HG03103 (cell line): ENCODE data around the gene TNFRSF14.

Source experiments
- ATAC-seq: cut with Tn5 transposase; IDR thresholded peaks from one replicate; pipeline ENCODE4 v1.9.1; 2021; ENCODE audit warnings: low read depth; ENCODE audit not compliant: unreplicated experiment

The TNFRSF14 gene

DNA sequence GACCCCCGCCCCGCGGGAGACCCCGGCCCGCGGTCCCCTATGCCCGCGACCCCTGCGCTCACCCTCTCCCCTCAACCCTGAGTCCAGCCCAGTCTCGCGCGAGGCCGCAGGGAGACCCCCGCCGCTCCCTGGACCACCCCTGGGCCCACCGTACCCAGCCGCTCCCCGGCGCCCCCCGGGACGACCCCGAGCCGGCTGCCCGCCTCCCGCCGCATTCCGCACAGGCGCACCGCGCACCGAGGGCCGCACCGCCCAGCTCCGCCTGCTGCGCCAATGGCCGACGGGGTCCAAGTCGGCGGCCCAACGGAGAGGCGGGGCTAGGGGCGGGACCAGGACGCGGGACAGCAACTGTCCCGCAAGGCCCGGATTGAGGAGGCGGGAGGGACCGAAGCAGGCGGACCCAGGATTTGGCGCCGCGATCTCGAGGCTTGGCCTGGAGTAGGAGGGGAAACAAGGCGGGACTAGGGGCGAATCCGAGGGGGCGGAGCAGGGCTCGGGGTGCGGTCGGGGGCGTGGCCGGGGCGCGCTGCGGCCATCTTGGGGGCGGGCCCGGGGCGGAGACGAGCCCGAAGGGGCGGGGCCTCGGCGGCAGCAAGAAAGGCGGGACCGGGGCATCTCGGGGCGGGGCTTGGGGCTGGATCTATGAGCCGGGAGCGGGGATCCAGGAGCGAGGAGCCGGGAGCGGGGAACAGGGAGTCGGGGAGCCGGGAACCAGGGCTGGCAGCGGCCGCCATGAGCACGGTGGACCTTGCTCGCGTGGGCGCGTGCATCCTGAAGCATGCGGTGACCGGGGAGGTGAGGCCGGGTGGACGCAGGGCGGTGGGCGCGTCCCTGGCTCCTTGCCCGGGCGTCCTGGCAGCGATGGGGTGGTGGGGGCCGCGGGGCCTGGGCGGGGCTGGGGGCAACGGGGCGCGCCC is 30.2 kb downstream of the TNFRSF14 start, which contains the start of gene PRXL2B:
TSS of gene PRXL2B (plus strand) at position 624 of the 917 bp plus-strand sequence. CDS start at position 733, 109 bp downstream.
- ATAC-seq: peak; percentile 56

DNA sequence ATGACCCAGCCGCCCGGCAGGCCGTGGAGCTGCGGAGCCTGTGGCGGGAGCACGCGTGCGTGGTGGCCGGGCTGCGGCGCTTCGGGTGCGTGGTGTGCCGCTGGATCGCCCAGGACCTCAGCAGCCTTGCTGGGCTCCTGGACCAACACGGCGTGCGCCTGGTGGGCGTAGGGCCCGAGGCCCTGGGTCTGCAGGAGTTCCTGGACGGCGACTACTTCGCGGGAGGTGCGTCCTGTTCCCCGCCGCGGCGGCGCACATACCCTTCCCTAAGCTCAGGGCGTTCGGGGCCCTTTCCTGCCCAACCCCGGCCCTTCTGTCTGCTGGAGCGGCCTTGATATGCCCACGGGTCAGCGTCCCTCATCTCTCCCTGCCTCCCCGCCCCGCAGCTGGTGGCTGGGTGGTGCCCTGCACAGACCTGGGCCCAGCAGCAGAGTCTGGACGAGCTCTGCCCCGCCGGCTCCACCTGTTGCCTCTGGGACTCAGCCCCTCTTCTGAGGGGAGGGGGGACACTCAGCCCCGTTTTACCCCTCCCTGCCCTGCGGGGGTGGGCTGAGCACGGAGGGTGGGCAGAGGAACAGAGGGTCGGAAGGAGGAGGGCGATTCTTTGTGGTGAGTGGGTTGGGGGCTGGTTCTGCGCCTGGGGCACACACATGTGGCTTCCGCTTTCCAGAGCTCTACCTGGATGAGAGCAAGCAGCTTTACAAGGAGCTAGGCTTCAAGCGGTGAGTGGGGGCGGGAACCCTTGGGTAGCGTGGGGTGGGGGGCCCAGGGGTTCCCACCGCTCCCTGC is 31.1 kb downstream of the TNFRSF14 start:
- ATAC-seq: peak; percentile 1

DNA sequence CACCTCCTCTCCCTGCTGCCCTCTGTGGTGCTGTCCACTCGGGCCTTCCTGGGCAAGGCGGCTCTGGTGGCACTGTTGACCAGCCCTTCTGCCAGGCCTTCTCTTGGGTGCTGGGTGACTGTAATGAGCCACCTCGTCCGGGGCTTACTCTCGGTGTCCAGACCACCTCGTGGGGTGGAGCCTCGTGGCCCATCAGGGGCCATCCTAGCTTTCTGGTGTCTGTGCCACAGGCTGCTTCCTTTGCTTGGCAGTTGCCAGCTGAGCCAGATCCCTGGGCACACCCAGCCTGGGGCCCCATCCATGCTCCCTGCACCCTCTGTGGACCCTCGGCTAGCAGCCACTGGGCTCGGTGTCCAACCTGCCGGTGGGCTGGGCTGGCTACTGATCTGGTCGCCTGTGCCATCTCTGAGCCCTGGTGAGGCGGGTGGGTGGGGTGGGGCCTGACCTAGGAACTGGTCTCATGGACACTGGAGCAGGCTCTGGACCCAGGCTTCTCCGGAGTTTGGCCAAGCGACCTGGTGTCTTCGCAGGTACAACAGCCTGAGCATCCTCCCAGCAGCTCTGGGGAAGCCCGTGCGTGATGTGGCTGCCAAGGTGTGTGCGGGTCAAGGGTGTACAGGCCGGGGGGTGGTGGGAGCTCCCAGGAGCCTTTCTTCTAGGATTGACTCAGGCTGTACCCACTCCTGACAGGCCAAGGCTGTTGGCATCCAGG is 31.8 kb downstream of the TNFRSF14 start:
- no peak for ATAC-seq

DNA sequence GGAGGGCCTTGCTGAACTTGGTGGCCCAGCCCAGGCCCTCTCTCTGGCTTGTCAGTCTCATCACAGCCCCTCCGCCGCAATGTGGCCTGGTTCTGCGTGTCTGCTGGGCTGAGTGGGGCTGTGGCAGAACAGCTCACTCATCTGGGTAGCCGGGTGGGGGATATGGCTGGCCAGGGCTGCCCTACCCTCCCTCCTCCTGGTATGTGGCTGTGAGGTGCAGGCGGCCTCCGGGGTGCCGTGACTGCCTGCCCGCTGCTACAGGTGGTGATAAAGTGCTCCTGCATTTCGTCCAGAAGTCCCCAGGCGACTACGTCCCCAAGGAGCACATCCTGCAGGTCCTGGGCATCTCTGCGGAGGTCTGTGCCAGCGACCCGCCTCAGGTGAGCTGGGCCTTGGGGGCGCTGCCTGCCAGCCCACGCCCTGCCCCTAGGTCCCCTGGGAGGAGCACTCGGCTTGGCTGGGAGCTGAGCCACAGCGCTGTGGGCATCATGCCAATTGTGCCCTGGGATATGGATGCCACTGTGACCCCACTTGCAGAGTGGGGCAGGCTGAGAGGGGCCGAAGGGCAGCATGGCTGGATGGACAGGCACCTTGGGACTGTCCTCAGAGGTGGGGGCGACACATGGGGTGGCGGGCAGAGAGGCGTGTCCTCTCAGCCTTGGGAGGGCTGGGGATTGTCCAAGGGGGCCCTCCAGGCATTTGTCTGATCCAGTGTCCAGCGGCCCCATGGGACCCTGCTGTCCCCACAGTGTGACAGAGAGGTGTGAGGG is 32.7 kb downstream of the TNFRSF14 start:
- no peak for ATAC-seq

DNA sequence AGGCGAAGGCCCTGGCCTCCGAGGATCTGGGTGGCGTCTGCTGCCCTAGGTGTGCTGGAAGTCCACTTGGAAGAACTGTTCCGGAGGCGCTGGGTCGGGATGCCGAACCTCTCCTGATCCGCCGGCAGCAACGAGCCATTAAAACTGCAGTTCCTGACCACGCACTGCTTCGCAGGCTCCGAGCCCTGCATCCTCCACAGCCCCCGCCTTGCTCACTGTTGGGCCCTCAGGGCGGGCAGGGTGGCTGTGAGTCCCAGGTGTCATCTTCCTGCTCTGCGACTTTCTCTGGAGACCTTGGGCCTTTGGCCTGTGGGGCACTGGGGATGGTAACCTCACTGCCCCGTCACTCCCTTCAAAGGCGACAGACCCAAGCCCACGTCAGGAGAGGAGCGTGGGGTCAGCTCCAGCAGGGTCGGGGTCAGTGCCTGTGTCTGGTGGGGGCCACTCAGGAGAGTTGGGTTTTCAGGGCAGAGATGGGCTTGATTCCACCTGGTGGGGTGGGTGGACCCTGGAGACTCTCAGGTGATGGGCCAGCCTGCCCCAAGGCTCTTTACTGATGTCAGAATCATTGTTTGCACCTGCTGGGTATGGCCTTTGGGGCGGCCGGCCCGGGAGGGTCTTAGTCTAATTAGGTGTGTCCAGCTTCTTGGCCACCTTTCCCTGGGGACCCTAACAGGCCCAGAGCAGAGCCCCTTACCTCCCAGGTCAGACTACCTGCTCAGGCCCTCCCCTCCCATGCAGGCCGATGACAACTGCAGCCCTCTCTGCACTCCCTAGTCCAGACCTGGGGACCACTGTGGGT is 33.5 kb downstream of the TNFRSF14 start:
- ATAC-seq: no peak

DNA sequence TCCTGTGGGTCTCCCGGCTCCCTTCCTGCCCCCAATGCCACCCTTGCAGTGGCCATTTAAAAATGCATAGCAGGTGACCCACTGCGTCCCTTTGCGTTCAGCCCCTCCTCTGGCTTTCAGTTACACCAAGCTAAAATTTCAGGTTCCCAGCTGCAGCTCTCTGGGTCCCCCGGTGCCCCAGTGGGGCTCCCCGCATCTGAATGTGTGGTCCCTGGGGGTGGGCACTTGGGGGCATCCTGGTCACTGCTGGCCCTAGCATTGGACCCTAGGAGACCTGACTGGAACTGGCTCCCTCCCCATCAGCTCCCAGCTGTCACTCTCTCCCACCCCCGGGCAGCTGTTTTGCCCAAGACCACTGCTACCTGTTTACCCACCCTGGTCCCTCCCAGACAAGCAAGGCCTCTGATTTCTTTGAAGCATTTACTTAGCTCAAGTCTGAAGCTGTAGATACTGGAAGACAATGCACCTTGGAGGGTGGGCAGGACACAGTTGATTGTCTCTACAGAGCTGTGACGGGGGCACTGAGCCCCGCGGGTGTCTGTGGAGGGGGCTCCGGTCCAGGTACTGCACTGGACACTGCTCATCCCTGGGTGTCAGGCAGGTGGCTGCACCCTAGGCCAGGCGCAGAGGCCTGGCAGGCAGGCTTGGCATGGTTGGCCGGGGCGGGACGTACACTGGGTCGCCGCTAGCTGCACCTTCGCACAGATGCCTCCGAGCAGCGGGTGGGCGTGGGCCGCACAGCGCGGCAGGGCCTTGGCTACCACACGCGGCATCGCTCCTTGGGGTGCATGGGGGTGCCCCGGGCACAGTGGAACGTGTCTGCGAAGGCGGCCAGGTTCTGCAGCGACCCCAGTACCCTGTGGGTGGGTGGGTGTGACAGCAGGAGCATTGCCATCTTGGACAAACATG is 34.3 kb downstream of the TNFRSF14 start:
- ATAC-seq: no peak

DNA sequence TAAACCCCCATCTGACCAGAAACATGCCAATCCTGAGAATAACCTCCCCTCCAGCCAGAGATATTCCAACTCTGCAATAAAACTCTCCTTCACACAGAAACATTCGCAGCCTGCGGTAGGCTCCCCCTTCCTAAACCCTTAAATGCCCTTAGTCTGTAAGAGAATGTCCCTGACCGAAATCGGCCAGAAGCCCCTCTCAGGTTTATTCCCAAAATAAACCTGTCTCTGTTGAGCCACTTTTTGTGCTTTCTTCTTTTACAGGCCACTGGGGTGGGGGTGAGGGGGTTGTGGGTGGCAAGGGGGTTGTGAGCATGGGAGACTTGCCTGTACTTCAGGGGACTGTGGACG is 35.0 kb downstream of the TNFRSF14 start:
- no peak for ATAC-seq

DNA sequence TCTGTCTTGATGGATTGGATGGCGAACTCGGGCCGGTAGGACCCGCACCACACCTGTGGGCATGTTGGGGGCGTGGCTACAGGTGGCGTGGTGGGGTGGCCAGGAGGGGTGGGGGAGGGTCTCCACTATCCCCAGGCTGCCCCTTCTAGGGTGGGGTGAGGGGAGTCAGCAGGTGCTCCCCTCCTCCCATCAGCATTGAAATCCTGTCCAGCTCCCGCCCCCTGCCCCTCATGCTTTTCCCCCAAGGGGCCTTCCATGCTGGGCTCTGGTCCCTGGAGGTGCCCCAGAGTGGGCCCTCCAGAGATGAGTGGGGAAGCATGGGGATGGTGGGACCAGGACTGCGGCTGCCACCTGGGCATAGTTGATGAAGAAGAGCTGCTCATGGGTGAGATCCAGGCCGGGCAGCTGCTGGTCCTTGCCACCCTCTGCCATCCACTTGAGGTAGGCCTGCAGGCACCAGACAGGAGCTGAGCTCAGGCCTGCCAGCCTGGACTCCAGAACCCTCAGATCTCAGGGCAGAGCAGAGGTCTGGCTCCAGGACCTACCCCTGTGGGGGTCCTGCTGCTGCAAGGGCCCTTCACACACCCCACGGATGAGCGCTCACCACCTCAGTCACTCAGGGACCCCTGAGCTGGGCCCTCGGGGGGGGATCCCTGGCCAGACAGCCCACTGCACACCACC is 35.5 kb downstream of the TNFRSF14 start:
- ATAC-seq: no peak

DNA sequence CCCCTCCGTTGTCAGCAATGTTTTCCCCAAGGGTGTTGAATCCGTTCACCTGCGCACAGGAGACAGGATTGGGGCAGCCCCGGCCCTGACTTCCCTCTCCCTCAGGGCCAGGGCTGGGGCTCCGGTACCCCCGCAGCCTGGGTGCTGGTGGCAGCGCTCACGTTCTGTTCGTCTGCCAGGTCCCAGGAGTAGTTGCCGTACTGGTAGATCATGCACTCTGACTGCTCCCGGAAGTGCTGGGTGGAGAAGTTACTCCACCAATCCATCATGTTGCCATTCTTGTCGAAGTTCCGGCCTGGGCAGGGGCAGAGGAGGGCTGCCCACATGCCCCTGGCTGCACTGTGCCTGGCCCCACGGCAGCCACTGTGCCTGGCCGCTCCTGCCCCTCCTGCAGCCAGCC is 36.5 kb downstream of the TNFRSF14 start:
- ATAC-seq: no peak

DNA sequence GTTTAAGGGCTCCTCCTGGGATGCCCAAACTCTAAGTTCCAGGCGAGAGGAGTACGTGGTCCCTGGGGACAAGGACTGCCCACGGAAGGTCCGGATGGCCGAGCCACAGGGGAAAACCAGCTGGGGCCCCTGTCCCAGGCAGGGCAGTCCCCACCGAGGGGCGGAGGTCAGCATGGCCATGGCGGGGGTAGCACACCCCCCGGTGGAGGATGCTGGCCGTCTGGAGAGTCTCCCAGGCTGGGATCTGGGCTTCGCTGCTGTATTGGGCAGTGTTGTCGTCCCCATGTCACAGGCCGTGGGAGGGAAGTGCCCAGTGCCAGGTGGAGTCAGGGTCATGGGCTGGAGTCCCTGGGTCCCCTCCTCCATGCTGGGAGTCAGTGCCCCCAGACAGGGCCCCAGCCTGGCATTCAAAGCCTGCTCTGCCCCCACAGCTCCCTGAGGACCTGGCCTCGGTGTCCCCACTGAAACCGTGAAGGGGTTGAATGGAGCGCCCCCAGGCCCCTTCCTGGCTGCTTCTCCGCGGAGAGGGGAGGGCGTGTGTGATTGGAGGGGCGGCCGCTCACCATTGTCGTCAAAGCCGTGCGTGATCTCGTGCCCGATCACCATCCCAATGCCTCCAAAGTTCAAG is 37.2 kb downstream of the TNFRSF14 start:
- ATAC-seq: no peak

DNA sequence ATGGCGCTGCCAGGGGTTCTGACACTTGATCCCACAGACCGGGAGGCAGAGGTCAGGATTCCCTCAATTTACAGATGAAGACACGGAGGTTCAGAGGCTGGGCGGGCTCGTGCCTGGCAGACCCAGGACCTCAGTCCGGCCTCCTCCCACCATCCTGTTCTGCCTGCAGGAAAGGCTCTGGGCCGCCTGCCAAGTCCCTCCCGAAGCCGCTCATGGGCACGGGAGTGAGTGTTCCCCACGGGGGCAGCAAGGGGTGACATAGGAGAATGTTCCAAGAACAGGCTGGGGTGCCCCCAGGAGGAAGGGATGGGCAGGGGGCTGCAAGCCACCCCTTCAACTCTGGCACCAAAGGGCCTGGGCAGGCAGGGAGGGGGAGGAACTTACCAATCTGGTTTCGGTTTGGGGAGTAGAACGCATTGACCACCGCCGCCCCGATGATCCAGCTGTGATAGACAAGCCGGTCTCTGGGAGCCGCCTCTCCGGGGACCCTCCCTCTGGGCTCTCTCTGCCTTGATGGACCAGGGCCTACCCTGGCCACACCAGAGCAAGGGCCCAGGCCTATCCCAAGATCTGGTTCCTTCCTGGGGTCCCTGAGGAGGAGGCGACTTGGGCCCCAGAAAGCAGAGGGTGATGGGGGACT is 38.0 kb downstream of the TNFRSF14 start:
- ATAC-seq: no peak

DNA sequence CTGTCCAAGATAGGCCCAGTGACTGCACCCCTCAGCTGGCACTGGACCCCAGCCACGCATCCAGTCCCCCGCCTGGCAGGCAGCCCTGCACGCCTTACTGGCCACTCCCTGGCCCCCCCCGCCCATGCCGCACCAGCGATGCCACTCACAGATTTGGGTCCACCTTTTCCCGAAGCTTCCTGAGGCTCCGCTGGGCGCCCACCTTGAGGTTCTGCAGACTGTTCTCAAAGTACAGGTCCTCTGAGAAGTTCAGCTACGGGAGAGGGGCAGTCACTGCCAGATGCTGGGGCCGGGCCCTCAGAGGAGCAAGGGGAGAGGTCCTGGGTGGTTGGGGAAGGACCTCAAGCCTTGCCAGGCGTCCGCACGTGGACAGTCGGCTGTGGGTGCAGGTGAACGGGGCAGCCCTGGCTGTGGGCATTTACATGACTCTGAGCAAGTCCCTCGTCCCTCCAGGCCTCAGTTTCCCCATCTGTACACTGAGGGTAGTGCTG is 38.5 kb downstream of the TNFRSF14 start:
- no peak for ATAC-seq

DNA sequence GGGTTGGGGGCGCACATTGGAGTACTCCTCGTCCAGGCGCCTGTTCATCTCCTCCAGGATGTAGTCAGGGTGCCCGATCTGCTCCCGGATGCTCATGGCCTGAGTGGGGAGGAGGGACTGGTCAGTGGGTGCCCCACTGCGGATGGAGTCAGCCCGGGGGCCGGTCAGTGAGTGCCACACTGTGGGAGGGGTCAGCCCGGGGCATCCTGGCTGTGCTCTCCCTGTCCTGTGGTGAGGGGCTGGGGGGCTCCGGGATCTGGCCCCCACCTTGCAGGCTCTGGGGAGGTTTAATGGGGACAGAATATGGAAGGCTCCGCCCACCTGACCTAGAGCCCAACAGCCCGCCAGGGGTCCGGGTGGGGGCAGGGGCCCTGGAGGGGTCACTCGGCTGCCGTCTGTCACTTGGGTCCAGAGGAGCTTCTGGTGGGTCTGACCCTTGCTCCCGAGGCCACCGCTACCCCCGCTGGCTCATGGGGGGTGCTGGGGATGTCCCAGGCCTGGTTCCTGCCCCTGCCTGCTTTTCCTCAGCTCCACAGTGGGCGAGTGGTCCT is 39.2 kb downstream of the TNFRSF14 start:
- no peak for ATAC-seq

DNA sequence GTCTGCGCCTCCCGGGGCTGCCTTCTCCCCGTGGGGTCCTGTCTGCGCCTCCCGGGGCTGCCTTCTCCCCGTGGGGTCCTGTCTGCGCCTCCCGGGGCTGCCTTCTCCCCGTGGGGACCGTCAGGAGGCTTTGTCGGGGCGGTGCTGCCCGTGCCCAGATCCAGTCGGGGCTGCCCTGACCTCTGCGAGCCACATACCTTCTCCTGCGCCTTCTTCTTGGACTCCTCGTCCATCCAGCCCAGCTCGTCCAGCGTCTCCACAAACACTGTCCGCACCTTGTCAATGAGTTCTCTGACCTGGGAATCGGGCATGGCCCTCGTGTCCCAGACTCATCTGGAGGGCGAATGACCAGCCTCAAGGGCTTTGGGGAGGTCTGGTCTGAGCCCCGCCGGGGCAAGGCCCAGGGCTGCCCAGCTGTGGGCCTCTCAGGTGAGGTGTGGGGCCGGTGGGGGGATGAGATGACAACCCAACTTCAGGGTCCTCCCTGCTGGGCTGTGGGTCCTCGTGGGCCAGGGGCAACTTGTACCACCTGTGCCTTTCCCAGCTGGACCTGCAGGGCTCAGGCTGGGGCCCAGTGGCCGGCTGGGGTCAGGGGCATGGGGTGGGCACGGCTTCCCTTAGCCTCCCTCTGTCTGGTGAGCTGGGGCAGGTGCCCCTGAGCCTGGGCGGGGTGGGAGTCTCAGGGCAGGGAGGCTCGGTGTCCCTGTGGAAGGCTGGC is 39.8 kb downstream of the TNFRSF14 start:
- ATAC-seq: no peak

DNA sequence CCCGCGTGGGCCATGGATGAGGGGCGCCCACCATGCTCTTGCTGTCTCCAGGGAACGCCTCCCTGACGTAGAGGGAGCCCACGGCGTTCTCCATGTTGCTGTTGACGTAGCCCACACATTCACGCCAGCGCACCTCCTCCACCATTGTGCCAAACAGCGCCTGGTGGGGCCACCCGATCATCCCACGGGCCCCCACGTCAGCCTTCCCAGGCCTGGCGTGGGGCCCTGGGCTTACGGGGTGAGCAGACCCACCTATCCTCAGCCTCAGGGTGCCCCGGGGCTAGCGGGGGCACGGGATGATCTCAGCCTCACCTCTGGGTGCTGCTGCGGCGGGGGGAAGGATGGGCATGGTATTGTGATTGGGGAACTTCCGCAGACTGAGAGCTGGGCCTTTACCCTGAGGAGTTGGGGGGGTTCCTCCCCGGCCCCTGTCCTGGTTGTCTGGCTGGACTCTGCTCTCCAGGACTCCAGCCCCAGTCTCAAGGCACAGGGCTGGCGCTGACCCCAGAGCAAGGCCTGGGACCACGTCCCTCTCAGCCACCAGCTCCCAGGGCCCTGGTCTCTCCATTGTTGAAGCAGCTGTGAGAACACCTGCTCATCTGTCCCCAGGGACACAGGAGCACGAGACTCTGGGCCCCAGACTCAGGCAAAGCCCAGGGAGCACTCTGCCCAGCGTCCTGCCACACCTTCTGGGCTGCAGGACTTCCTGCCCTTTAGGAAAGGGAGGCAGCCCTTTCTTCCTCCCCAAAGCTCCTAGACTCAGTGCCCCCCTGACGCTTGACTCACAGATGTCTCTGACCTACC is 40.6 kb downstream of the TNFRSF14 start:
- no peak for ATAC-seq
